Mononuclear cell (primary cell): Measurements from ENCODE around the gene KRT17. TPM values are rescaled to one million over a fixed set of nuclear protein-coding genes. Genes with fewer than 3 reads are reported as not detected.
"Not testable (repeated sequence)": the region's sequence is repeated elsewhere in the genome, so short reads cannot be mapped to it uniquely, and the experiment has no call there.

Experiments used
- H3K27me3 ChIP-seq: 2 replicates; pipeline ENCODE4 v1.6.0; 2011; ENCODE audit warnings: low read length, control low read depth; ENCODE audit not compliant: insufficient read depth
- H3K4me1 ChIP-seq: 2 replicates; pipeline ENCODE4 v1.5.1; 2011; ENCODE audit warnings: mild to moderate bottlenecking, low read length, control low read depth; ENCODE audit not compliant: insufficient read depth
- H3K4me3 ChIP-seq: 2 replicates; pipeline ENCODE4 v1.5.1; 2011; ENCODE audit warnings: mild to moderate bottlenecking, low read length, moderate library complexity
- H3K9me3 ChIP-seq: 2 replicates; pipeline ENCODE4 v1.5.1; 2011; ENCODE audit warnings: low read depth, mild to moderate bottlenecking, control low read depth, low read length
- total RNA-seq: library from RNA; depleted of rRNA; stranded (reverse); fragments of >200 nt; gene quantifications from one replicate; pipeline ENCODE4 v1.2.3, GENCODE V29; 2012

The KRT17 gene
- total RNA-seq, 1 donor = 0.42 TPM

GRCh38 chr17:41610061-41610517 lies 14.3 kb downstream of the KRT17 start:
- not testable (repeated sequence) for H3K27me3 ChIP-seq, H3K9me3 ChIP-seq, H3K4me3 ChIP-seq

GRCh38 chr17:41606930-41607329 lies 17.4 kb downstream of the KRT17 start:
- not testable (repeated sequence) for H3K4me1 ChIP-seq, H3K4me3 ChIP-seq, H3K27me3 ChIP-seq, H3K9me3 ChIP-seq

More at GRCh38 chr17:41610061-41610517, 14.3 kb downstream of the KRT17 start:
- H3K4me1 ChIP-seq = not testable (repeated sequence)

GRCh38 chr17:41602524-41602923 lies 21.9 kb downstream of the KRT17 start:
- no peak overlapping the region for H3K4me3 ChIP-seq
- H3K9me3 ChIP-seq = peaks cover 8% of the 10 kb centered on the region
- H3K27me3 ChIP-seq = no peaks in the 10 kb centered on the region
- H3K4me1 ChIP-seq = no peaks in the 10 kb centered on the region

- Histone ChIP-seq H3K9me3 (no peaks in the 10 kb centered on the region), H3K4me1 (no peaks in the 10 kb centered on the region), H3K27me3 (no peaks in the 10 kb centered on the region), H3K4me3 (no peak overlapping the region)
These were observed 24.1 kb downstream of the KRT17 start for GRCh38 chr17:41600318-41600717.

- Histone ChIP-seq H3K4me3 (no peak overlapping the region), H3K27me3 (no peaks in the 10 kb centered on the region), H3K4me1 (no peaks in the 10 kb centered on the region), H3K9me3 (no peaks in the 10 kb centered on the region)
These were observed 24.7 kb downstream of the KRT17 start for GRCh38 chr17:41599680-41600079.

- H3K4me3 ChIP-seq = no peak overlapping the region
- no peaks in the 10 kb centered on the region for H3K9me3 ChIP-seq
- no peaks in the 10 kb centered on the region for H3K27me3 ChIP-seq
- H3K4me1 ChIP-seq = no peaks in the 10 kb centered on the region
These were observed 28.8 kb downstream of the KRT17 start for GRCh38 chr17:41595585-41595984.

- no peaks in the 10 kb centered on the region for H3K4me1 ChIP-seq
- no peak overlapping the region for H3K4me3 ChIP-seq
- no peaks in the 10 kb centered on the region for H3K9me3 ChIP-seq
- H3K27me3 ChIP-seq = no peaks in the 10 kb centered on the region
These were observed 29.9 kb downstream of the KRT17 start for GRCh38 chr17:41594363-41594915.

- Histone ChIP-seq H3K9me3 (no peaks in the 10 kb centered on the region), H3K27me3 (no peaks in the 10 kb centered on the region), H3K4me1 (no peaks in the 10 kb centered on the region), H3K4me3 (no peak overlapping the region)
These were observed 30.9 kb downstream of the KRT17 start for GRCh38 chr17:41593306-41593981.

GRCh38 chr17:41592601-41593305 lies 31.6 kb downstream of the KRT17 start:
- no peaks in the 10 kb centered on the region for H3K27me3 ChIP-seq
- no peaks in the 10 kb centered on the region for H3K9me3 ChIP-seq
- no peak overlapping the region for H3K4me3 ChIP-seq
- no peaks in the 10 kb centered on the region for H3K4me1 ChIP-seq

- Histone ChIP-seq H3K27me3 (no peaks in the 10 kb centered on the region), H3K4me3 (no peak overlapping the region)
These were observed 35.1 kb downstream of the KRT17 start for GRCh38 chr17:41589301-41589700.

GRCh38 chr17:41588126-41588810 lies 36.1 kb downstream of the KRT17 start:
- H3K9me3 ChIP-seq = no peaks in the 10 kb centered on the region
- no peaks in the 10 kb centered on the region for H3K27me3 ChIP-seq
- H3K4me3 ChIP-seq = no peak overlapping the region
- no peaks in the 10 kb centered on the region for H3K4me1 ChIP-seq

More at GRCh38 chr17:41589301-41589700, 35.1 kb downstream of the KRT17 start:
- no peaks in the 10 kb centered on the region for H3K4me1 ChIP-seq
- H3K9me3 ChIP-seq = no peaks in the 10 kb centered on the region

GRCh38 chr17:41586863-41587495 lies 37.4 kb downstream of the KRT17 start, which contains the start of gene KRT14:
TSS of gene KRT14 (minus strand) at chr17:41586895. CDS start at chr17:41586834, 61 bp downstream.
- Histone ChIP-seq H3K4me1 (no peaks in the 10 kb centered on the region), H3K9me3 (no peaks in the 10 kb centered on the region), H3K27me3 (no peaks in the 10 kb centered on the region), H3K4me3 (no peak within 1 kb of the TSS)

GRCh38 chr17:41585301-41586056 lies 38.9 kb downstream of the KRT17 start:
- Histone ChIP-seq H3K4me1 (no peaks in the 10 kb centered on the region), H3K4me3 (no peak overlapping the region), H3K9me3 (no peaks in the 10 kb centered on the region), H3K27me3 (no peaks in the 10 kb centered on the region)

GRCh38 chr17:41584331-41584927 lies 39.9 kb downstream of the KRT17 start:
- H3K9me3 ChIP-seq, H3K4me3 ChIP-seq, H3K27me3 ChIP-seq, H3K4me1 ChIP-seq: not testable (repeated sequence)
